Endothelial cell of umbilical vein (primary cell): ENCODE data around the gene CTSH.

Source experiments
- EZH2 ChIP-seq: IDR thresholded peaks from 2 replicates; pipeline ENCODE4 v1.6.1; 2012; ENCODE audit warnings: borderline replicate concordance, low read depth, mild to moderate bottlenecking, moderate library complexity, low read length, inconsistent platforms; ENCODE audit not compliant: severe bottlenecking
- POLR2A ChIP-seq: IDR thresholded peaks from 2 replicates; pipeline ENCODE4 v1.6.1; 2012; ENCODE audit warnings: low read depth, mild to moderate bottlenecking, control low read depth, low read length
- POLR2AphosphoS5 ChIP-seq: IDR thresholded peaks from 2 replicates; pipeline ENCODE4 v1.6.1; 2012; ENCODE audit warnings: low read depth, mild to moderate bottlenecking, control low read depth, low read length, moderate library complexity; ENCODE audit not compliant: insufficient read depth
- TF ChIP-seq, protein P1 (sequence below), 2 donors: IDR thresholded peaks; 1 replicate in 1 of 2; 2 replicates in 1 of 2; pipeline ENCODE4 v1.5.1; 2011; ENCODE audit warnings: low read length in 2 of 2, mild to moderate bottlenecking in 2 of 2, moderate library complexity in 2 of 2, control low read depth in 1 of 2, inconsistent platforms in 1 of 2, low read depth in 1 of 2; ENCODE audit not compliant: insufficient read depth in 1 of 2; ENCODE audit errors: extremely low read depth in 1 of 2

DNA sequence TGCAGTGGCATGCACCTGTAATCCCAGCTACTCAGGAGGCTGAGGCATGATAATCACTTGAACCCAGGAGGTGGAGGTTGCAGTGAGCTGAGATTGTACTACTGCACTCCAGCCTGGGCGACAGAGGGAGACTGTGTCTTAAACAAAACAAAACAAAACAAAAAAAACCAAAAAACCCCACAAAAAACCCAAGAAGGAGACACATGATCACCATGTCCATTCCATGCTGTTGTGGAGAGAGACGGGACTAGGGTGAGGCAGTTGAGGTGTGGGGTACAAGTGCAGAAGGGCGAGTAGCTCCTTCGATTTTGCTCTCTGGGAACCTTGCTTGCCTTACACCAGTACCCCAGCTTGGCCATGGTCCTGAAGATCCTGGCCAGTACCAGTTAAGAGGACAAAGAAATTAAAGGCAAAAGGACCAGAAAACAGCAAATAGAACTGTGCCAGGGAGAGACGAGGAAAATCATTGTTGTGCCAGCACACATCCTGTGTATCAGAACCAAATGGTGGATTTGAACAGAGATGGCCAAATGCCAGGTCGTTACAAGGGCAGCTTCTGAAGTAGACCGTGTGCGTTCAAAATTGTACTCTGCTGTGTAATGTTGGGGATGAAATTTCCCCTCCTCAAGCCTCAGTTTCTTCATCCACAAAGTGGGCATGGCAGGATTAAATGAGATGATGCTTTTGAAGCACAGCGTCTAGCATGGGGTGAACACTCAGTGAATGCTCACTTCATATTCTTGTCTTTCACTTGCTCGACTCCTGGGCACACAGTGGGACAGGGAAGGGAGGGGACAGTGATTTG lies 42.9 kb upstream of the CTSH start:
- TF ChIP-seq, protein P1, sequence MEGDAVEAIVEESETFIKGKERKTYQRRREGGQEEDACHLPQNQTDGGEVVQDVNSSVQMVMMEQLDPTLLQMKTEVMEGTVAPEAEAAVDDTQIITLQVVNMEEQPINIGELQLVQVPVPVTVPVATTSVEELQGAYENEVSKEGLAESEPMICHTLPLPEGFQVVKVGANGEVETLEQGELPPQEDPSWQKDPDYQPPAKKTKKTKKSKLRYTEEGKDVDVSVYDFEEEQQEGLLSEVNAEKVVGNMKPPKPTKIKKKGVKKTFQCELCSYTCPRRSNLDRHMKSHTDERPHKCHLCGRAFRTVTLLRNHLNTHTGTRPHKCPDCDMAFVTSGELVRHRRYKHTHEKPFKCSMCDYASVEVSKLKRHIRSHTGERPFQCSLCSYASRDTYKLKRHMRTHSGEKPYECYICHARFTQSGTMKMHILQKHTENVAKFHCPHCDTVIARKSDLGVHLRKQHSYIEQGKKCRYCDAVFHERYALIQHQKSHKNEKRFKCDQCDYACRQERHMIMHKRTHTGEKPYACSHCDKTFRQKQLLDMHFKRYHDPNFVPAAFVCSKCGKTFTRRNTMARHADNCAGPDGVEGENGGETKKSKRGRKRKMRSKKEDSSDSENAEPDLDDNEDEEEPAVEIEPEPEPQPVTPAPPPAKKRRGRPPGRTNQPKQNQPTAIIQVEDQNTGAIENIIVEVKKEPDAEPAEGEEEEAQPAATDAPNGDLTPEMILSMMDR (IDR thresholded peaks at IDR 0.05; ENCODE audit: extremely low read depth in 1 of 2, insufficient read depth in 1 of 2, low read depth in 1 of 2, low read length in 2 of 2): no peak
- no peak for TF ChIP-seq EZH2
- no peak for TF ChIP-seq POLR2AphosphoS5
- TF ChIP-seq POLR2A: no peak
